K562 (cell line): ENCODE measurements around the gene ERCC1. TPM values are rescaled to one million over a fixed set of nuclear protein-coding genes. Genes with fewer than 3 reads are reported as not detected.
A peak's percentile ranks its signal among the peaks of the same experiment; 100 is the strongest.

Experiments used
- CREB5 ChIP-seq: fragments of 250-450 bp; sonication (Bioruptor Pico); IDR thresholded peaks from 2 replicates; pipeline ENCODE4 v1.5.0; 2020; ENCODE audit warnings: mild to moderate bottlenecking
- ETS2 ChIP-seq: IDR thresholded peaks from 2 replicates; pipeline ENCODE4 v1.6.1; 2016; ENCODE audit warnings: borderline replicate concordance, missing genetic modification characterization, mild to moderate bottlenecking, moderate library complexity, missing compliant biosample characterization; ENCODE audit not compliant: poor library complexity, severe bottlenecking
- EWSR1 ChIP-seq: fragments of 450-650 bp; IDR thresholded peaks from 2 replicates; pipeline ENCODE4 v1.6.1; 2018; ENCODE audit warnings: borderline replicate concordance, mild to moderate bottlenecking, low read depth, moderate library complexity; ENCODE audit not compliant: partially characterized antibody
- FOXP1 ChIP-seq: sonication (generic); formaldehyde crosslinking; IDR thresholded peaks from 2 replicates; pipeline ENCODE4 v1.8.0; 2022; ENCODE audit warnings: mild to moderate bottlenecking, missing genetic modification reagents
- KDM1A ChIP-seq, 2 experiments: fragments of 450-650 bp; IDR thresholded peaks; 2 replicates each; pipeline ENCODE4 v1.6.1; 2016; ENCODE audit warnings: mild to moderate bottlenecking in 2 of 2
- MEF2A ChIP-seq: IDR thresholded peaks from 2 replicates; pipeline ENCODE4 v1.6.1; 2011; ENCODE audit warnings: low read depth, mild to moderate bottlenecking, low read length, moderate library complexity; ENCODE audit not compliant: control insufficient read depth
- PRMT5 ChIP-seq: sonication (generic); formaldehyde crosslinking; IDR thresholded peaks from 2 replicates; pipeline ENCODE4 v1.5.0; 2020; ENCODE audit warnings: missing genetic modification reagents
- SAFB ChIP-seq: fragments of 200-400 bp; formaldehyde crosslinking; IDR thresholded peaks from 2 replicates; pipeline ENCODE4 v1.6.1; 2017; ENCODE audit warnings: low read depth, low read length, borderline replicate concordance
- SLC30A9 ChIP-seq: fragments of 250-450 bp; sonication (Bioruptor Pico); IDR thresholded peaks from 2 replicates; pipeline ENCODE4 v1.8.0; 2022; ENCODE audit warnings: mild to moderate bottlenecking, moderate library complexity
- SUPT5H ChIP-seq: fragments of 450-650 bp; IDR thresholded peaks from 2 replicates; pipeline ENCODE4 v1.6.1; 2016
- TSC22D4 ChIP-seq: fragments of 450-650 bp; IDR thresholded peaks from 2 replicates; pipeline ENCODE4 v1.6.1; 2016; ENCODE audit warnings: missing genetic modification characterization, missing biosample characterization, control low read depth
- ZBTB11 ChIP-seq, 3 experiments: fragments of 200-800 bp in 1 of 3; fragments of 250-450 bp in 1 of 3; fragments of 450-650 bp in 1 of 3; sonication (Bioruptor Pico) in 1 of 3; sonication (Bioruptor generic) in 1 of 3; formaldehyde crosslinking in 1 of 3; IDR thresholded peaks; 2 replicates each; pipeline versions ENCODE4 v1.6.1 to v1.8.0; 2016 to 2022; ENCODE audit warnings: mild to moderate bottlenecking in 2 of 3, missing genetic modification characterization in 2 of 3, missing compliant biosample characterization in 1 of 3, moderate library complexity in 1 of 3
- ZFP36 ChIP-seq: fragments of 150-350 bp; IDR thresholded peaks from 2 replicates; pipeline ENCODE4 v1.6.1; 2018; ENCODE audit warnings: low read length, low read depth; ENCODE audit not compliant: partially characterized antibody
- ZKSCAN1 ChIP-seq: fragments of 150-350 bp; IDR thresholded peaks from 2 replicates; pipeline ENCODE4 v1.6.1; 2016; ENCODE audit warnings: low read depth, low read length
- ZNF239 ChIP-seq: fragments of 250-450 bp; sonication (Bioruptor Pico); IDR thresholded peaks from 2 replicates; pipeline ENCODE4 v1.4.0; 2020; ENCODE audit warnings: mild to moderate bottlenecking
- ZNF263 ChIP-seq: sonication (generic); formaldehyde crosslinking; IDR thresholded peaks from 2 replicates; pipeline ENCODE4 v1.8.0; 2022; ENCODE audit warnings: mild to moderate bottlenecking, missing genetic modification reagents, borderline replicate concordance
- ZNF583 ChIP-seq: fragments of 250-450 bp; sonication (Bioruptor Pico); IDR thresholded peaks from 2 replicates; pipeline ENCODE4 v1.4.0; 2020
- ZNF655 ChIP-seq: fragments of 250-450 bp; sonication (Bioruptor Pico); IDR thresholded peaks from 2 replicates; pipeline ENCODE4 v1.5.0; 2021
- ZNF785 ChIP-seq: fragments of 250-450 bp; sonication (Bioruptor Pico); IDR thresholded peaks from 2 replicates; pipeline ENCODE4 v1.4.0; 2020; ENCODE audit warnings: mild to moderate bottlenecking
- polyA plus RNA-seq, 8 experiments: library from polyadenylated mRNA; depleted of rRNA in 4 of 8; stranded (reverse) in 5 of 8; unstranded in 3 of 8; fragments of >200 nt; fragmentation: Nextera tagmentation in 2 of 8; fragmentation: Illumina TruSeq in 1 of 8; extraction: Ambion mirVana in 2 of 8; extraction: Trizol in 1 of 8; gene quantifications; 2 replicates each; pipeline versions ENCODE4 v1.2.1 to v1.2.3, GENCODE V29; 2011 to 2014; ENCODE audit warnings: inconsistent platforms in 1 of 8, missing spikeins in 1 of 8
- total RNA-seq, 7 experiments: library from RNA; depleted of rRNA in 6 of 7; stranded (reverse); fragments of >200 nt in 6 of 7; fragmentation: Illumina TruSeq in 2 of 7; extraction: Trizol in 2 of 7; gene quantifications; 2 replicates each; pipeline versions ENCODE4 v1.2.1 to v1.2.3, GENCODE V29; 2011 to 2021; ENCODE audit warnings: low replicate concordance in 1 of 7

ERCC1 gene
- total and polyA plus RNA-seq, 9 of the 15 experiments (the other 6 are each of a cell fraction or from before 2014, with no cell fraction given), result 9.3 to 92.6 (median 60.0) TPM

GRCh38 chr19:45440873-45441654 lies 17.3 kb upstream of the ERCC1 start (continued):
- TF ChIP-seq SAFB (no peak), KDM1A (IDR thresholded peaks at IDR 0.05) (peak; percentile 22 to 68; a peak in 3 of 4 replicates), TSC22D4 (tag) (no peak), EWSR1 (no peak), ZNF583 (CRISPR knock-in tag) (no peak), ZFP36 (no peak), ZNF655 (no peak), ETS2 (tag) (no peak), ZNF785 (CRISPR knock-in tag) (no peak), CREB5 (no peak), ZBTB11 (CRISPR knock-in tag; IDR thresholded peaks at IDR 0.05) (no peak), FOXP1 (CRISPR knock-in tag) (no peak), ZNF239 (no peak), ZNF263 (CRISPR knock-in tag) (no peak), ZKSCAN1 (no peak), SLC30A9 (CRISPR knock-in tag) (no peak), SUPT5H (no peak), MEF2A (no peak), PRMT5 (no peak)
